IPS DF 6.9 (cell line): ENCODE data around the gene KCNJ10.

ENCODE experiments used
- DNase-seq: peaks from one replicate; pipeline ENCODE4 v3.0.0-alpha.2; 2013; ENCODE audit warnings: low read depth, low spot score
- H3K27ac ChIP-seq: one replicate; pipeline ENCODE4 v1.5.1; 2013; ENCODE audit warnings: low read length, control low read depth
- H3K27me3 ChIP-seq: 2 replicates; pipeline ENCODE4 v1.6.1; 2013; ENCODE audit warnings: mild to moderate bottlenecking, low read length; ENCODE audit not compliant: control insufficient read depth, insufficient read depth
- H3K36me3 ChIP-seq: 2 replicates; pipeline ENCODE4 v1.6.1; 2013; ENCODE audit warnings: low read length; ENCODE audit not compliant: control insufficient read depth, insufficient read depth
- H3K4me1 ChIP-seq: 2 replicates; pipeline ENCODE4 v1.6.1; 2013; ENCODE audit warnings: low read length; ENCODE audit not compliant: control insufficient read depth, insufficient read depth
- H3K4me3 ChIP-seq: 2 replicates; pipeline ENCODE4 v1.5.1; 2013; ENCODE audit warnings: mild to moderate bottlenecking, low read length
- H3K9me3 ChIP-seq: 2 replicates; pipeline ENCODE4 v1.6.1; 2013; ENCODE audit warnings: low read length, inconsistent platforms; ENCODE audit not compliant: control insufficient read depth, insufficient read depth
- WGBS: extraction: QIAGEN DNeasy Blood & Tissue Kit; methylation state at CpG from one replicate; pipeline ENCODE4 v1.1.7; 2013; ENCODE audit warnings: mixed read lengths, missing lambda C conversion rate; ENCODE audit not compliant: insufficient read length, insufficient coverage; 5-methylcytosine and 5-hydroxymethylcytosine counted together

The KCNJ10 gene

GRCh38 chr1:160082926-160083325, 13.0 kb upstream of the KCNJ10 start:
- WGBS, result no CpG with 5 or more reads among the region's 3 CpGs
- Histone ChIP-seq H3K4me3 (no peak overlapping the region), H3K4me1 (peaks cover 3% of the 10 kb centered on the region), H3K27me3 (peaks cover 4% of the 10 kb centered on the region; the same call in 1 of the 2 replicates), H3K9me3 (no peaks in the 10 kb centered on the region), H3K36me3 (no peaks in the 10 kb centered on the region), H3K27ac (no peak overlapping the region)
- DNase-seq, result no peak

- H3K4me3 ChIP-seq, result no peak overlapping the region
- WGBS, result no CpG with 5 or more reads among the region's 2 CpGs
- no peaks in the 10 kb centered on the region for H3K36me3 ChIP-seq
- no peak for DNase-seq
- no peaks in the 10 kb centered on the region for H3K9me3 ChIP-seq
- no peak overlapping the region for H3K27ac ChIP-seq
- peaks cover 4% of the 10 kb centered on the region; the same call in 1 of the 2 replicates for H3K27me3 ChIP-seq
- peaks cover 3% of the 10 kb centered on the region for H3K4me1 ChIP-seq
Measured at GRCh38 chr1:160082487-160082886, 12.5 kb upstream of the KCNJ10 start.

- Histone ChIP-seq H3K36me3 (no peaks in the 10 kb centered on the region), H3K27ac (no peak within 1 kb of the TSS), H3K9me3 (no peaks in the 10 kb centered on the region), H3K4me3 (no peak within 1 kb of the TSS), H3K4me1 (peaks cover 3% of the 10 kb centered on the region), H3K27me3 (peaks cover 4% of the 10 kb centered on the region; the same call in 1 of the 2 replicates)
- no CpG with 5 or more reads among the region's 14 CpGs for WGBS
- no peak for DNase-seq
Measured at GRCh38 chr1:160081261-160081936, 11.4 kb upstream of the KCNJ10 start, which contains the start of gene KCNJ9. Gene KCNJ9 (plus strand): TSS chr1:160081538. CDS start chr1:160084031, 2,493 bp downstream.

DNA sequence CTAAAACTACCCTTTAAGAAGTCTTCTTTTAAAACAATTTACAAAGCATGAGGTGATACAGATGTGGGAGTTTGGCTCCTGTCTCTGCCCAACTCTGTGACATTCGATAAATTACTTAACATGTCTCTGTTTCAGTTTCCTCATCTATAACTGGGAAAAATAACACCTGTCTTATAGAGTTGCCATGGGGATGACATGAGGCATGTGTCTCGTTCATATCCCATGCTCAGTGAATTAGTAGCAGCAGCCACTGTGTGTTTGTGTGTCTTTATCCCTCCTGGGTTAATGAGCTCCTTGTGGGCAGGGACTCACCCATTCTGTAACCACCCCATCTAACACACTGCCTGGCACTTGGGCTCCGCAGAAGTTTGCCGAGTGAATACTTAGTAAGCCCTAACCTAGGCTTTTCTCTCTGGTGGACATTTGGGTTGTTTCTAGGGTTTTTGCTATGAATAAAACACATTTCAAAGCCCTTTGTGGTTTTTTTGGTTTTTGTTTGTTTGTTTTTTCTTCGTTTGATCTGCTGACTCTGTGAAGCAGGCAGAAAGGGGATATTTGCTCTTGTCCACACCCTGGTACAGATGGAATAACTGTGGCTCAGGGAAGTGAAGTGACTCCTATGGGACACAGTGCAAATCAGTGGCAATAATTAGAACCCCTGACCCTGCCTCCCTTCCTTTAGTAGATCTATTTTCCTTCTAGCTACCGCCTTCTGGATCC, 10.6 kb upstream of the KCNJ10 start:
- peaks cover 3% of the 10 kb centered on the region for H3K4me1 ChIP-seq
- H3K27me3 ChIP-seq, result peaks cover 4% of the 10 kb centered on the region; the same call in 1 of the 2 replicates
- H3K4me3 ChIP-seq, result no peak overlapping the region
- no peaks in the 10 kb centered on the region for H3K36me3 ChIP-seq
- no peak for DNase-seq
- no CpG with 5 or more reads among the region's 6 CpGs for WGBS
- no peaks in the 10 kb centered on the region for H3K9me3 ChIP-seq
- H3K27ac ChIP-seq, result no peak overlapping the region

DNA sequence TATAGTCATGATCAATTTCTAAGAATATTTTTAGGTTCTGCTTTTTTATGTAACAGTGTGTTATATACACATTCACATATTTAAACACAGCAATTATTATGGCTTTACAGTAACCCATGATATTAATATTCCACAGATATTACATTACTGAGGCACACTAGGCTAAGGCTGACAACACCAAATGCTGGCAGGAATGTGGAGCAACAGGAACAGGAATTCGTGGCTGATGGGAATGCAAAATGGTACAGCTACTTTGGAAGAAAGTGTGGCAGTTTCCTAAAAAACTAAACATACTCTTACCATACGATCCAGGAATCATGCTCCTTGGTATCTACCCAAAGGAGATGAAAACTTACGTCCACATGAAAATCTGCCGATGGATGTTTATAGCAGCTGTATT, 9.5 kb upstream of the KCNJ10 start:
- H3K36me3 ChIP-seq, result no peaks in the 10 kb centered on the region
- WGBS, result no CpG with 5 or more reads among the region's 4 CpGs
- DNase-seq, result no peak
- H3K27ac ChIP-seq, result no peak overlapping the region
- H3K27me3 ChIP-seq, result peaks cover 4% of the 10 kb centered on the region; the same call in 1 of the 2 replicates
- no peaks in the 10 kb centered on the region for H3K9me3 ChIP-seq
- no peak overlapping the region for H3K4me3 ChIP-seq
- H3K4me1 ChIP-seq, result peaks cover 3% of the 10 kb centered on the region

GRCh38 chr1:160078512-160079195, 8.7 kb upstream of the KCNJ10 start:
- Histone ChIP-seq H3K27me3 (peaks cover 4% of the 10 kb centered on the region; the same call in 1 of the 2 replicates), H3K27ac (no peak overlapping the region), H3K36me3 (no peaks in the 10 kb centered on the region), H3K9me3 (no peaks in the 10 kb centered on the region), H3K4me3 (no peak overlapping the region), H3K4me1 (no peaks in the 10 kb centered on the region; the same call in 1 of the 2 replicates)
- WGBS, result no CpG with 5 or more reads among the region's 8 CpGs
- no peak for DNase-seq

- Histone ChIP-seq H3K27me3 (peaks cover 2% of the 10 kb centered on the region; the same call in 1 of the 2 replicates), H3K36me3 (no peaks in the 10 kb centered on the region), H3K4me3 (no peak overlapping the region), H3K27ac (no peak overlapping the region), H3K9me3 (no peaks in the 10 kb centered on the region), H3K4me1 (no peaks in the 10 kb centered on the region)
- DNase-seq, result no peak
Measured at GRCh38 chr1:160077486-160077885, 7.5 kb upstream of the KCNJ10 start.

- Histone ChIP-seq H3K27ac (no peak overlapping the region), H3K4me3 (no peak overlapping the region), H3K27me3 (peaks cover 2% of the 10 kb centered on the region; the same call in 1 of the 2 replicates), H3K36me3 (no peaks in the 10 kb centered on the region), H3K9me3 (no peaks in the 10 kb centered on the region), H3K4me1 (no peaks in the 10 kb centered on the region)
- no CpG with 5 or more reads among the region's 3 CpGs for WGBS
- no peak for DNase-seq
Measured at GRCh38 chr1:160076295-160076694, 6.3 kb upstream of the KCNJ10 start.

GRCh38 chr1:160075836-160076235, 5.9 kb upstream of the KCNJ10 start:
- no CpG with 5 or more reads among the region's 2 CpGs for WGBS
- no peaks in the 10 kb centered on the region for H3K4me1 ChIP-seq

GRCh38 chr1:160074865-160075264, 4.9 kb upstream of the KCNJ10 start:
- WGBS, result no CpG with 5 or more reads among the region's 4 CpGs
- H3K9me3 ChIP-seq, result no peaks in the 10 kb centered on the region
- no peaks in the 10 kb centered on the region for H3K4me1 ChIP-seq
- H3K4me3 ChIP-seq, result no peak overlapping the region
- H3K27me3 ChIP-seq, result peaks cover 2% of the 10 kb centered on the region; the same call in 1 of the 2 replicates
- H3K27ac ChIP-seq, result no peak overlapping the region
- no peaks in the 10 kb centered on the region for H3K36me3 ChIP-seq
- DNase-seq, result no peak

More at GRCh38 chr1:160075836-160076235, 5.9 kb upstream of the KCNJ10 start:
- no peak overlapping the region for H3K4me3 ChIP-seq
- DNase-seq, result no peak
- H3K27me3 ChIP-seq, result peaks cover 2% of the 10 kb centered on the region; the same call in 1 of the 2 replicates
- H3K36me3 ChIP-seq, result no peaks in the 10 kb centered on the region
- H3K27ac ChIP-seq, result no peak overlapping the region
- H3K9me3 ChIP-seq, result no peaks in the 10 kb centered on the region
